Measurements from ENCODE around the gene TPCN1. TPM values are rescaled to one million over a fixed set of nuclear protein-coding genes. Genes with fewer than 3 reads are reported as not detected.

Gene TPCN1
- total RNA-seq, 2 experiments from 2014 or later, result 13.7 to 16.1 TPM

GRCh38 chr12:113208041-113208934 lies 13.0 kb upstream of the TPCN1 start:
- peak; percentile 82 for ATAC-seq
- Mint-ChIP-seq H3K4me1 (ENCODE audit: low read depth) (peaks cover 67% of the 10 kb centered on the region), H3K27me3 (ENCODE audit: low read depth) (no peaks in the 10 kb centered on the region), H3K9me3 (ENCODE audit: insufficient read depth) (no peaks in the 10 kb centered on the region), H3K27ac (peak overlapping the region; percentile 93), H3K4me3 (peak overlapping the region; percentile 56), H3K36me3 (ENCODE audit: low read depth) (peaks cover 8% of the 10 kb centered on the region)
- CTCF ChIA-PET, result interaction anchor here (1.1 to 2.1 kb wide), 7 partner anchors 9 to 34 kb away, joined by 3 to 17 read pairs (median 4); partner anchors contain the start of gene TPCN1
- POLR2A ChIA-PET, result interaction anchor here (0.6 to 1.7 kb wide), 7 partner anchors 11 to 230 kb away, joined by 3 to 22 read pairs (median 5); partner anchors contain the start of genes OAS2, RITA1 and TPCN1
- DNase-seq, result peak; percentile 90

DNA sequence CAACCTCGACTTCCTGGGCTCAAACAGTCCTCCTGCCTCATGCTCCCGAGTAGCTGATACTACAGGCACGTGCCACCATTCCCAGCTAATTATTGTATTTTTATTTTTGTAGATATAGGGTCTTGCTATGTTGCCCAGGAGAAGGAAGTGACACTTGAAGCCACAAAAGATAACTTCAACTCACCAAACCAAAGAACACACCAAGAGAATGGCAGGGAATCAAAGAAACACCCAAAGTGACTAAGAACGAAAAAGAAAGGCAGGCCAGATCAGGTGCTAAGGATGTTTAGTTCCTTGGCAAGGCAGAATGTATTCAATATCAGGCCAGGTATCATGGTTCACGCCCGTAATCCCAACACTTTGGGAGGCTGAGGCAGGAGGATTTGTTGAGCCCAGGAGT lies 10.1 kb upstream of the TPCN1 start:
- peaks cover 8% of the 10 kb centered on the region for H3K36me3 Mint-ChIP-seq (ENCODE audit: low read depth)
- POLR2A ChIA-PET, result interaction anchor here (1.4 kb wide), 1 partner anchor 27 kb away, joined by 4 read pairs; no protein-coding TSS in a partner anchor
- H3K4me3 Mint-ChIP-seq, result no peak overlapping the region
- H3K27ac Mint-ChIP-seq, result no peak overlapping the region
- ATAC-seq (no peak), DNase-seq (no peak)
- no peaks in the 10 kb centered on the region for H3K9me3 Mint-ChIP-seq (ENCODE audit: insufficient read depth)
- peaks cover 1% of the 10 kb centered on the region for H3K27me3 Mint-ChIP-seq (ENCODE audit: low read depth)
- H3K4me1 Mint-ChIP-seq (ENCODE audit: low read depth), result peaks cover 81% of the 10 kb centered on the region
- CTCF ChIA-PET, result interaction anchor here (1.2 to 1.7 kb wide), 2 partner anchors 9 to 19 kb away, joined by 3 to 4 read pairs; a partner anchor contains a TSS

DNA sequence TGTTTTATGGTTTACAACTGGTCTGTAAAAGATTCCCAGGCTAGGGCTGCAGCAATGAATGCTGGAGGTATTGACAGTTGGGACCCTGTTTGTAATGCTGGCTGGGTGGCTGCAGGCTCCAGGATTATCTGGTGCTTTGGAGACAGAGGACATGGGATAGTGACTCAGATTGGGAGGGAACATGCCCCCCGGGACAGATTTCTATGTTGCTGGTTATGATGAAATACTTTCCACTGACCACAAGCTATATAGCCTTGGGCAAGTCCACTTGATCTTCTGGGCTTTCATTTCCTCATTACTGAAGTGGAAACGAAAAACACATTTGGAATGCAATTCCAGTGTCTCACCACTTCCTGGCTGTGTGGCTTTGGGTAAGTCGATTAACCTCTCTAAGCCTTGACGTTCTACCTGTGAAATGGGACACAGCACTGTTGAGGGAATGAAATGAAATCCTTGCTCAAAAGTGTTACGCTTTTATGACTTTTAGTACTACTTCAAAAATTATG lies 6.3 kb upstream of the TPCN1 start:
- POLR2A ChIA-PET, result no interaction called here
- Mint-ChIP-seq H3K27me3 (ENCODE audit: low read depth) (peaks cover 7% of the 10 kb centered on the region), H3K36me3 (ENCODE audit: low read depth) (peaks cover 4% of the 10 kb centered on the region), H3K4me3 (no peak overlapping the region), H3K4me1 (ENCODE audit: low read depth) (peaks cover 55% of the 10 kb centered on the region), H3K27ac (no peak overlapping the region), H3K9me3 (ENCODE audit: insufficient read depth) (no peaks in the 10 kb centered on the region)
- CTCF ChIA-PET, result no interaction called here
- ATAC-seq (peak; percentile 48), DNase-seq (peak; percentile 36)

GRCh38 chr12:113216027-113216426 lies 5.2 kb upstream of the TPCN1 start:
- DNase-seq (no peak), ATAC-seq (no peak)
- Mint-ChIP-seq H3K27ac (no peak overlapping the region), H3K4me1 (ENCODE audit: low read depth) (peaks cover 53% of the 10 kb centered on the region), H3K4me3 (no peak overlapping the region), H3K9me3 (ENCODE audit: insufficient read depth) (no peaks in the 10 kb centered on the region), H3K27me3 (ENCODE audit: low read depth) (peaks cover 7% of the 10 kb centered on the region), H3K36me3 (ENCODE audit: low read depth) (no peaks in the 10 kb centered on the region)
- ChIA-PET CTCF (no interaction called here), POLR2A (no interaction called here)

DNA sequence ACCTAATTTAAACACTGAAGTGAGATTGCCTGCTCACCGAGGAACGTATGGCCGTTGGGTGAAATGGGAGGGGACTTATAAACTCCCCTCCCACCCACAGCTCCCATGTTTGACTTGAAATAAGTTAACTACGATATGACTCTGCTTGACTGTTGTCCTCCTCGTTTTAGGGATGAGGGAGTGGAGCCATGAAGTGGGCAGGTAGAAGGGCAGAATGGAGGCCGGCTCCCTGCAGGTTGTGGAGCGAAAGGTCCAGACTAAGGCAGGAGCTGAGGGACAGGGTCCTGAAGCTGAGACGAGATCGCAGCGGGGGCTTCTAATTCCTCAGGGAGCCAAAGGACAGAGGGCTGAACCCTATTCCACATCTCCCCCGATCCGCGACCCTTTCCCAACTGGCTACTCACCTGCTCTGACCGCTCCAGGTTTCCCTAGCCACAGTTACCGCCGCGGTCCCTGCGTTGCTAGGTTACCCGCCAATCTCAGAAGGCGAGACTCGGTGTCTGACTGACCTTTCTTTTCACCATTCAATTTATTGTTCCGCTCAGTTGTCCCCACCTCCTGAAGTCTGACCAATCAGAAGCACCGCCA lies 577 bp upstream of the TPCN1 start:
- ChIA-PET CTCF (interaction anchor here (1.0 to 4.1 kb wide), 5 partner anchors 9 to 26 kb away, joined by 3 to 31 read pairs (median 5); no protein-coding TSS in a partner anchor), POLR2A (interaction anchor here (0.6 to 3.8 kb wide), 3 partner anchors 13 to 241 kb away, joined by 3 to 22 read pairs (median 4); no protein-coding TSS in a partner anchor)
- no peaks in the 10 kb centered on the region for H3K9me3 Mint-ChIP-seq (ENCODE audit: insufficient read depth)
- no peak for ATAC-seq
- peaks cover 7% of the 10 kb centered on the region for H3K27me3 Mint-ChIP-seq (ENCODE audit: low read depth)
- H3K36me3 Mint-ChIP-seq (ENCODE audit: low read depth), result no peaks in the 10 kb centered on the region
- H3K4me1 Mint-ChIP-seq (ENCODE audit: low read depth), result peaks cover 45% of the 10 kb centered on the region
- DNase-seq, result no peak
- H3K27ac Mint-ChIP-seq, result peak overlapping the region; percentile 83
- H3K4me3 Mint-ChIP-seq, result peak overlapping the region; percentile 78

DNA sequence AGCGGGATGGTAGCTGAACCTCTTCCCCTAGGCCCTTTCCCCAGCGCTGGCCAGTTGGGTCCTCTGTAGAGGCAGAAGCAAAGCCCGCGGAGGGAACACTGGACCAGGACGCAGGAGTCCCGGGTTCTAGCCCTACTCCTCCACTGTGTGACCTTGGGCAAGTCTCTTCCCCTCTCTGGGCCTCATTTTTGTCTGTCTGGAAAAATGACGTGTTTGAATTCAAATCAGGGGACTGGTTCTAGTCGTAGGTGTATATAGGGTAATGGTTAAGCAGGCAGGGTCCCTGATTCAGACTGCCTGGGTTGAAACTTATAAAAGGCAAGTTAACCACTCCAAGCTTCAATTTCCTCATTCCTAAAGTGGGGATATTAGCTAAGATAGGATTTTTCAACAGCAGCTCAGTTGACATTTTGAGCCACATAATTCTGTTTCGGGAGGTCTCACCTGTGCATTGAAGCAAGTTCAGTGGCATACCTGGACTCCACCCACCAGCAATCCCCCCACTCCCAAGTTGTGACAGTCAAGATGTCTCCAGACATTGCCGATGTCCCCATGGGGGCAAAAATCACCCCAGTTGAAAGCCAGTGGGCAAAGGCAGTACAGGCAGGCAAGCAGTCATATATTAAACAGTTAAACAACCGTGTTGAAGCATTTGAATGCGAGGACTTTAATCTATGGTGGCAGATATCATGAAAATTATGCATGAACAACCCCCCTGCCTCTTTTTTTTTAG lies 899 bp downstream of the TPCN1 start:
- Mint-ChIP-seq H3K4me1 (ENCODE audit: low read depth) (peaks cover 39% of the 10 kb centered on the region), H3K27ac (peak overlapping the region; percentile 83), H3K27me3 (ENCODE audit: low read depth) (peaks cover under 1% of the 10 kb centered on the region), H3K9me3 (ENCODE audit: insufficient read depth) (no peaks in the 10 kb centered on the region), H3K36me3 (ENCODE audit: low read depth) (peaks cover 2% of the 10 kb centered on the region), H3K4me3 (peak overlapping the region; percentile 78)
- POLR2A ChIA-PET, result interaction anchor here (1.1 to 3.8 kb wide), 6 partner anchors 11 to 243 kb away, joined by 3 to 22 read pairs (median 5); no protein-coding TSS in a partner anchor
- no peak for ATAC-seq
- CTCF ChIA-PET, result interaction anchor here (1.3 to 4.1 kb wide), 4 partner anchors 11 to 203 kb away, joined by 3 to 31 read pairs (median 10); no protein-coding TSS in a partner anchor
- DNase-seq, result no peak

DNA sequence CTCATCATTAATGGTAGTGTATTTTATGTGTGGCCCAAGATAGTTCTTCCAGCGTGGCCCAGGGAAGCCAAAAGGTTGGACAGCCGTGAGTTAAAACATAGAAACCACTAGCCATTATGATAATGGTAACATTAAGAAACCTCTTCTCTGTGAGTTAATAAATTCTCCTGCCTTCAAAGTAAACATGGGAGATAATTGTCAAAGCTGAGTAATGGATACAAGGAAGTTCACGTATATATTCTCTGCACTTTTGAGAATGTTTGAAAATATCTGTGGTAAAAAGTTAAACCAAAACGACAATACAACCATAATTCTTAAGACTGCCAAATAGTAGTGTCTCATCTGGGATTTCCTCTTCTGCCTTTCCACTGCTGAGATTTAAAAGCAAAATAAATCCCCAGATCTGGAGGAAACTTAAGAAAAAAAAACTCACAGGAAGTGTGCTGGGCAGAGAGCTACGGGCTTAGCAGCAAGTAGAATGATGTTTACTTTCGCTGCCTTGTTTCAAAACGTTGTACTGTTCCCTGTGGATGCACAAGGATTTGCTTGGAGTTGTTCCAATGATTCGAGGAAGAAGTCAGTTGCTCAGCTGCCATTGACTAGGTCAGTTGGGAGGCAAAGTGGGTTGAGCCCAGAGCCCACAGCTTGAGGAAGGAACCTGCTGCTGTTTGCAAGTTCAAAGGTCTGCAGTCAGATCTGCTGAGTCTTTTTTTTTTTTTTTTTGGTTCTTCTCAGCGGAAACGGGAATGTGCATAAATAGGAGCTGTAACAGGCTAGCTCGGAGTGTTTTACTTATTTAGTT lies 1.7 kb downstream of the TPCN1 start:
- peak; percentile 33 for DNase-seq
- no peaks in the 10 kb centered on the region for H3K27me3 Mint-ChIP-seq (ENCODE audit: low read depth)
- POLR2A ChIA-PET, result interaction anchor here (0.6 to 3.8 kb wide), 10 partner anchors 10 to 643 kb away, joined by 3 to 22 read pairs (median 4); partner anchors contain the start of gene DDX54
- CTCF ChIA-PET, result interaction anchor here (0.7 to 4.1 kb wide), 8 partner anchors 9 to 202 kb away, joined by 3 to 31 read pairs (median 3); no protein-coding TSS in a partner anchor
- peak overlapping the region; percentile 89 for H3K27ac Mint-ChIP-seq
- H3K36me3 Mint-ChIP-seq (ENCODE audit: low read depth), result peaks cover 6% of the 10 kb centered on the region
- H3K4me1 Mint-ChIP-seq (ENCODE audit: low read depth), result peaks cover 31% of the 10 kb centered on the region
- no peaks in the 10 kb centered on the region for H3K9me3 Mint-ChIP-seq (ENCODE audit: insufficient read depth)
- peak overlapping the region; percentile 78 for H3K4me3 Mint-ChIP-seq
- ATAC-seq, result no peak

DNA sequence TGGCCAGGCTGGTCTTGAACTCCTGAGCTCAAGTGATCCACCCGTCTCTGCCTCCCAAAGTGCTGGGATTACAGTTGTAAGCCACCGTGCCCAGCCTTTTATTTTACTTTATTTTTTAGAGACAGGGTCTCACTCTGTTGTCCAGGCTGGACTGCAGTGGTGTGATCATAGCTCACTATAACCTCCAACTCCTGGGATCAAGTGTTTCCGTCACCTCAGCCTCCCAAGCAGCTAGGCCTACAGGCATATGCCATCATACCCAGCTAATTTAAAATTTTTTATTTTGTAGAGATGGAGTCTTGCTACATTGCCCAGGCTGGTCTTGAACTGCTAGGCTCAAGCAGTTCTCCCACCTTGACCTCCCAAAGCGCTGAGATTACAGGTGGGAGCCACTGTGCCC lies 3.7 kb downstream of the TPCN1 start:
- ChIA-PET CTCF (interaction anchor here (1.0 to 1.3 kb wide), 2 partner anchors 74 to 232 kb away, joined by 3 read pairs; no protein-coding TSS in a partner anchor), POLR2A (no interaction called here)
- no peaks in the 10 kb centered on the region for H3K27me3 Mint-ChIP-seq (ENCODE audit: low read depth)
- H3K27ac Mint-ChIP-seq, result no peak overlapping the region
- DNase-seq (no peak), ATAC-seq (no peak)
- H3K4me3 Mint-ChIP-seq, result no peak overlapping the region
- peaks cover 12% of the 10 kb centered on the region for H3K36me3 Mint-ChIP-seq (ENCODE audit: low read depth)
- no peaks in the 10 kb centered on the region for H3K9me3 Mint-ChIP-seq (ENCODE audit: insufficient read depth)
- H3K4me1 Mint-ChIP-seq (ENCODE audit: low read depth), result peaks cover 48% of the 10 kb centered on the region

GRCh38 chr12:113226696-113227568 lies 5.7 kb downstream of the TPCN1 start:
- ATAC-seq (no peak), DNase-seq (no peak)
- Mint-ChIP-seq H3K4me1 (ENCODE audit: low read depth) (peaks cover 55% of the 10 kb centered on the region), H3K36me3 (ENCODE audit: low read depth) (peaks cover 28% of the 10 kb centered on the region), H3K9me3 (ENCODE audit: insufficient read depth) (no peaks in the 10 kb centered on the region), H3K27me3 (ENCODE audit: low read depth) (no peaks in the 10 kb centered on the region), H3K27ac (peak overlapping the region; percentile 44), H3K4me3 (no peak overlapping the region)
- ChIA-PET CTCF (interaction anchor here (2.2 kb wide), 1 partner anchor 19 kb away, joined by 6 read pairs; no protein-coding TSS in a partner anchor), POLR2A (no interaction called here)
